Neuron (in vitro differentiated cells): ENCODE measurements around the gene BTBD9.

Source experiments
- H2AFZ ChIP-seq: one replicate; pipeline ENCODE4 v1.6.1; 2013; ENCODE audit warnings: low read depth, mild to moderate bottlenecking, inconsistent platforms, low read length, moderate library complexity
- H3K27me3 ChIP-seq: one replicate; pipeline ENCODE4 v1.6.1; 2013; ENCODE audit warnings: low read length; ENCODE audit not compliant: insufficient read depth
- H3K36me3 ChIP-seq: one replicate; pipeline ENCODE4 v1.6.1; 2013; ENCODE audit warnings: low read length; ENCODE audit not compliant: insufficient read depth
- H3K4me1 ChIP-seq: one replicate; pipeline ENCODE4 v1.6.1; 2013; ENCODE audit warnings: low read length; ENCODE audit not compliant: insufficient read depth
- H3K4me3 ChIP-seq: 2 replicates; pipeline ENCODE4 v1.5.1; 2013; ENCODE audit warnings: mild to moderate bottlenecking, low read length, moderate library complexity
- H3K9me3 ChIP-seq: one replicate; pipeline ENCODE4 v1.6.1; 2013; ENCODE audit warnings: low read length

BTBD9 gene

DNA sequence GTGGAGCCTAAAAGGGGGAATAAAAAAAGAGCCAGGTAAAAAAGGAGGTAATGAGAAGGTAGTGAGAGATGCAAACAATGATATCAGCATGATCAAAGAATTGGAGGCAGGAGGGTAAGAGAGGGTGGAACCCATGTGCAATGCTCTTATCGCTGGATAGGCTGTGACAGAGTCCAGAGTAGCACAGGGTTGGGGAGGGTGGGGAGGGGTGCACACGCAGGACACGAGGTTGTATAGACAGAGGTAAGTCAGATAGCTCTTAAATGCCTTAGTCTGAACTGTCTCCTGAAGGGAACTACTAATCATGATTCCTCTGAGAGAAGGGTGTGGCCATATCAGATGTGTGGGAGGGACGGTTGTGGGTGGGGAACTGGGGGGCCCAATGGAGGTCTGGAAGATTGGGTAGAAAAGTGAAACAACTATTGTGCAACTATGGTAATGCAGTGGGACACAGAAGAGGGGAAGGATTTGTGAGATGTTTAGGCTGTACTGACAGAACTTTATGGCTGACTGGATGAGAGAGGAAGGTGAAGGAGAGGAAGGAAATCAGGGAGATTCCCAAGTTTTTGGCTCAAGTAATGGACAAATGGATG, 354.8 kb downstream of the BTBD9 start:
- H3K4me1 ChIP-seq: peaks cover 41% of the 10 kb centered on the region
- H3K27me3 ChIP-seq: no peaks in the 10 kb centered on the region
- peaks cover 2% of the 10 kb centered on the region for H3K9me3 ChIP-seq
- no peak overlapping the region for H2AFZ ChIP-seq
- no peak overlapping the region for H3K4me3 ChIP-seq
- no peaks in the 10 kb centered on the region for H3K36me3 ChIP-seq

DNA sequence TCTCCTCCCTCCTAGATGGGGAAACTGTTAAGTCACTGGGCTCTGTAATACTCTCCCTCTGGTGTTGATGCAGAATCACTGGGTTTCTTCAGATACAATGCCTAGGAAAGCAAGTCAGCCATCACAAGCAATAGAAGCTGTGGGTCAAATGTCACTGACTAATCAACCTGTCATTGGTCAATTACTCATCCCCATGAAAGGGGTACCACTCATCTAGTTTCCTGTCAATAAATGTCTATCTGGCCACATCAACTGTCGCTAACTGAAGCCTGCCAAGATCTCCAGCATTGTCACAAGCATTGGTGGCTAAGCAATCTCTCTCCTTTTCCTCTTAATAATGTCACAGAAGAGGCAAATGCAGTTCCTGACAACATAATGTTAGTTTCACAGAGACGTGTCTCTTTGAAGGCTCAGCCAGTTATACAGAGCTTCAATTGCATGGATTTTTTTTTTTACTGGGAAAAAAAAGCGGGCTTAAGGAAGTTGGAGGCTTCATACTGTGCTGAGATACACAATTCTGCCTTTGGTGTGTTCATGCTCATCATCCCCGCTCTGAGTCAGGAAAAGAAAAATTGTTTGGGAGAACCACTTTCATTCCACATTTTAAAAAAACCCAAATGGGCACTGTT, 355.9 kb downstream of the BTBD9 start:
- Histone ChIP-seq H3K4me3 (no peak overlapping the region), H3K9me3 (peaks cover 2% of the 10 kb centered on the region), H2AFZ (no peak overlapping the region), H3K36me3 (no peaks in the 10 kb centered on the region), H3K27me3 (no peaks in the 10 kb centered on the region), H3K4me1 (peaks cover 50% of the 10 kb centered on the region)

DNA sequence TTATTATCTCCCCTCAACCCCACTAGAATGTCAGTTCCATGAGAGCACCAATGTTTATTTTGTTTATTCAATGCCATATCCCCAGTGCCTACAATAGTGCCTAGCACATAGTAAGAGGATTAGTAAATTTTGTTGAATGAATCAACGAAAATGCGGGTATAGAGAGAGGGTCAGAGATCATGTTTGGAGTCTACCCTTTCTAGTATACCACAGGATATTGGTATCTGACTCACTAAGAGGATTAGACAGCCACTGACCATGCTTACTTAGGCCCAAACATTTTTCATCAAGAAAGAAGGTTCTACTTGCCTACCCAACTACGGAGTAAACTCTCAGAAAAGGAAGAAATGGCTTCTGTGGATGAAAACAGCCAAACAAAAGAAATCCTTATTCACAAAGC, 356.8 kb downstream of the BTBD9 start:
- Histone ChIP-seq H3K9me3 (no peaks in the 10 kb centered on the region), H2AFZ (no peak overlapping the region), H3K4me3 (no peak overlapping the region), H3K4me1 (peaks cover 53% of the 10 kb centered on the region), H3K36me3 (no peaks in the 10 kb centered on the region), H3K27me3 (no peaks in the 10 kb centered on the region)

- Histone ChIP-seq H2AFZ (no peak overlapping the region), H3K36me3 (no peaks in the 10 kb centered on the region), H3K27me3 (no peaks in the 10 kb centered on the region), H3K4me3 (no peak overlapping the region), H3K4me1 (peaks cover 53% of the 10 kb centered on the region), H3K9me3 (no peaks in the 10 kb centered on the region)
Measured at GRCh38 chr6:38281126-38281525, 358.6 kb downstream of the BTBD9 start.

DNA sequence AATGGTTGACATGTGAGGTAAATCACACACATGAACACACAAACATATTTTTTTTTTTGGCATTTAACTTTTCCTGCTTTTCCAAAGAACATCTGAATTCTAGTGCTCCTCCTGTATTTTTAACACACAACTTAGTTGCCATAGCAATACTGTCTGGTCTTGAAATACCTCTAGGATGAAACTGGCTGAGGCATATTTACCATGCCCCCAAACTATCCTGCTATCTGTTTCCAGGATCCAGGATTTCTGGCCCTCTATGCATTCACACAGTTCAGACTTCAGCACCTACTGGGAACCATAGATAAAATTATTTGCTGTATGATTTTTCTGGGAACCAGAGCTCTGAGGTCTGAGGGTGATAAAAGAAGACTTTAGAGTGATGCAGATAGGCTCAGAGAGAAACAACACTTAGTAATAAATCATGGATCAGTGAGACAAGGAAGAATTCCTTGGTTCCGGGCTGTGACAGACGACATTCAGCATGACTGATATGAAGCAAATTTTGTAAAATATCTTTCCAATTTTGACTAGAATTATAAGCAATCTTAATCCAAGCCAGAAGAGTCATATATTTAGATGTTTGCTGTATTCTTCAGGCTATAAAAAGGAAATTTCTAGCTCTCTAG, 359.7 kb downstream of the BTBD9 start:
- Histone ChIP-seq H2AFZ (no peak overlapping the region), H3K4me3 (no peak overlapping the region), H3K9me3 (no peaks in the 10 kb centered on the region), H3K36me3 (no peaks in the 10 kb centered on the region), H3K4me1 (peaks cover 53% of the 10 kb centered on the region), H3K27me3 (no peaks in the 10 kb centered on the region)

- Histone ChIP-seq H3K36me3 (no peaks in the 10 kb centered on the region), H2AFZ (no peak overlapping the region), H3K4me1 (peaks cover 53% of the 10 kb centered on the region), H3K9me3 (no peaks in the 10 kb centered on the region), H3K27me3 (no peaks in the 10 kb centered on the region), H3K4me3 (no peak overlapping the region)
Measured at GRCh38 chr6:38279423-38279822, 360.3 kb downstream of the BTBD9 start.

DNA sequence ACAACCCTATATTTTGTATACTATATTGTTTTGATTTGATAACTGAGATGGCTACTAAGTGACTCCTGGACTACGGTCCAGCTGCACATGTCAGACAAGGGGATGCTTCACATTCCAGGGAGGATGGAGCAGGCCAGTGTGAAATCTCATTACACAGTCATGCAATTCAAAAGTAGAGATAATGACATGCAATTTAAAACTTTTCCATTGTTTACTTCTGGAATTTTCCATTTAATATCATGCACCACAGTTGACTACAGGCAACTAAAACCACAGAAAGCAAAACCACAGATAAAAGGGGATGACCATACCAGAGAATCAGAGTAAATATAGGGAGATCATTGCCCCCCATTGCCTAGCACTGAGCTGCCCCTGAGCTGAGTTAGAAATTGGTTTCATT, 366.4 kb downstream of the BTBD9 start:
- Histone ChIP-seq H3K4me3 (no peak overlapping the region), H3K27me3 (no peaks in the 10 kb centered on the region), H3K36me3 (no peaks in the 10 kb centered on the region), H2AFZ (no peak overlapping the region), H3K9me3 (no peaks in the 10 kb centered on the region), H3K4me1 (peaks cover 33% of the 10 kb centered on the region)

DNA sequence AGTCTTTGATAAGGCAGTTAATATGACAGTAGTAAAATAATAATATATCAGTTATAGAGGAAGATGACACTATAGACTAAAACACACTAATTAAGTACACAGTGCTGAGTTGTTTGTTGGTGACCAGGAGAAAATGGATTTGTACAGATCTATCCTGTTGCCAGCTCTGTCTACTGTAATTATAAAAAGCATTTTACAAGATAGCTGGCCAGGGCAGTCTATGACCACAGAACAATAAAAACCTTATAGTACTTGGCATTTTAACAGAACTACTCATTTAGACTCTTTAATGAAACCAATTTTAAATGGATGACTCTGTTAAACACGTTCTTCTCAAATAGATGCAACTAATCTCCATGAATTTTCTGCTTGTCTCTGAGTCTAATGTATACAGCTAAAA, 367.5 kb downstream of the BTBD9 start:
- H3K36me3 ChIP-seq: no peaks in the 10 kb centered on the region
- H3K27me3 ChIP-seq: no peaks in the 10 kb centered on the region
- H2AFZ ChIP-seq: no peak overlapping the region
- H3K4me1 ChIP-seq: peaks cover 37% of the 10 kb centered on the region
- no peak overlapping the region for H3K4me3 ChIP-seq
- no peaks in the 10 kb centered on the region for H3K9me3 ChIP-seq

GRCh38 chr6:38271081-38271480, 368.6 kb downstream of the BTBD9 start:
- H3K27me3 ChIP-seq: no peaks in the 10 kb centered on the region
- H3K4me1 ChIP-seq: peaks cover 37% of the 10 kb centered on the region
- no peak overlapping the region for H2AFZ ChIP-seq
- H3K36me3 ChIP-seq: no peaks in the 10 kb centered on the region
- no peaks in the 10 kb centered on the region for H3K9me3 ChIP-seq
- H3K4me3 ChIP-seq: no peak overlapping the region

DNA sequence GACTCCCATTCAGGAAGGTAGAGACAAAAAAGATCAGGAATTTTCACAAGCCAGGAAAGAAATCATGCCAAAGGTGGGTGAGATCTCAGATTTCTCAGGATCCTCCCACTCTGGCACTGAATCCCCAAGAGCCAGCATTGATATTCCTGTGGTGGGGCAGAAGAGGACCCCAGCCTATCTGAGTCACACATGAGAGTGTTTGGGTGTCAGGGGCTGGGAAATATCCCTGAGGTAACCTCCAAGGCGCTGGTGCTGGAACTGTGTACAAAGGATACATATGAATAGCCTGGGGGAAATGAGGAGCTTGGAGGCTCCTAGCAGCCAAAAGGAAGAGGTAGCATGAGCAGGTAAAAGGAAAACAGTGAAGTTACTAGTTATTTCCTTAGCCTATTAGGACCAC, 369.4 kb downstream of the BTBD9 start:
- Histone ChIP-seq H3K36me3 (no peaks in the 10 kb centered on the region), H3K9me3 (no peaks in the 10 kb centered on the region), H3K4me1 (peaks cover 37% of the 10 kb centered on the region), H3K4me3 (no peak overlapping the region), H2AFZ (no peak overlapping the region), H3K27me3 (no peaks in the 10 kb centered on the region)

- no peaks in the 10 kb centered on the region for H3K36me3 ChIP-seq
- H3K9me3 ChIP-seq: no peaks in the 10 kb centered on the region
- no peak overlapping the region for H2AFZ ChIP-seq
- H3K27me3 ChIP-seq: no peaks in the 10 kb centered on the region
- peaks cover 42% of the 10 kb centered on the region for H3K4me1 ChIP-seq
- no peak overlapping the region for H3K4me3 ChIP-seq
Measured at GRCh38 chr6:38269461-38270172, 370.1 kb downstream of the BTBD9 start.

DNA sequence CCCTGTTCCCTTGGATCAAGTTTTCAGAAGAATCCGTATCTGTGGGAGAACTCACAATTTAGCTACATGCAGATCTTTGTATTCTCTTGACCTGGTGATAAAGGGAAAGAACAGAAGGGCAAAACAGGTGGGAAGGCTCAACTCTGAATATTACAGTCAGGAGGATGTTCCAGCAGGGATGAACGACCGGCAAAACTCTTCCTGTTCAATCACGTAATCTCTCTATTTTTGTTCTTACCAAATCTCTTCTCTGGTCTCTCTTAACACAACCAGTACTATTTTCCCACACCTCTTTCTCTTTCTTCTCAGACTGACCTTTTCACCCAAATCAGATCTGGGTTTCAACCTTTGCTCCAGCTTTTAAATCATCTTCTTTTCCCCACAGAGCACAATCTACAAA, 371.4 kb downstream of the BTBD9 start:
- no peak overlapping the region for H3K4me3 ChIP-seq
- H3K4me1 ChIP-seq: peaks cover 49% of the 10 kb centered on the region
- no peaks in the 10 kb centered on the region for H3K27me3 ChIP-seq
- no peaks in the 10 kb centered on the region for H3K36me3 ChIP-seq
- H3K9me3 ChIP-seq: no peaks in the 10 kb centered on the region
- no peak overlapping the region for H2AFZ ChIP-seq

GRCh38 chr6:38266921-38267354, 372.8 kb downstream of the BTBD9 start:
- Histone ChIP-seq H3K9me3 (no peaks in the 10 kb centered on the region), H3K4me3 (no peak overlapping the region), H3K4me1 (peaks cover 56% of the 10 kb centered on the region), H2AFZ (no peak overlapping the region), H3K27me3 (no peaks in the 10 kb centered on the region), H3K36me3 (no peaks in the 10 kb centered on the region)
